H1 (cell line): ENCODE results near the gene ARID1B.

Experiments
- CHD1 ChIP-seq: IDR thresholded peaks from 2 replicates; pipeline ENCODE4 v1.6.1; 2012; ENCODE audit warnings: low read depth, low read length, improper control_type of control experiment
- HDAC2 ChIP-seq, 2 experiments: fragments of 300-600 bp in 1 of 2; sonication (generic) in 1 of 2; IDR thresholded peaks; 2 replicates each; pipeline ENCODE4 v1.6.1; 2011 to 2012; ENCODE audit warnings: low read depth in 2 of 2, low read length in 2 of 2, mild to moderate bottlenecking in 2 of 2, moderate library complexity in 2 of 2, borderline replicate concordance in 1 of 2, inconsistent platforms in 1 of 2
- JUND ChIP-seq: IDR thresholded peaks from 2 replicates; pipeline ENCODE4 v1.6.1; 2011; ENCODE audit warnings: mild to moderate bottlenecking, improper control_type of control experiment, low read length
- POLR2A ChIP-seq, 2 experiments: IDR thresholded peaks; 1 replicate in 1 of 2; 2 replicates in 1 of 2; pipeline ENCODE4 v1.6.1; 2011; ENCODE audit warnings: low read depth in 2 of 2, low read length in 2 of 2, mild to moderate bottlenecking in 2 of 2; ENCODE audit errors: control extremely low read depth in 1 of 2
- POLR2AphosphoS5 ChIP-seq: IDR thresholded peaks from 2 replicates; pipeline ENCODE4 v1.6.1; 2011; ENCODE audit warnings: low read depth, low read length
- SP2 ChIP-seq: IDR thresholded peaks from 2 replicates; pipeline ENCODE4 v1.6.1; 2012; ENCODE audit warnings: mild to moderate bottlenecking, low read length, inconsistent platforms
- TAF1 ChIP-seq: IDR thresholded peaks from 2 replicates; pipeline ENCODE4 v1.6.1; 2011; ENCODE audit warnings: mild to moderate bottlenecking, low read depth, low read length
- TAF7 ChIP-seq: optimal IDR thresholded peaks from 2 replicates; pipeline ENCODE3; 2011; ENCODE audit warnings: low read depth, mild to moderate bottlenecking, inconsistent platforms, low read length, moderate library complexity, borderline replicate concordance
- ZNF274 ChIP-seq: IDR thresholded peaks from 2 replicates; pipeline ENCODE4 v1.7.0; 2012; ENCODE audit warnings: low read length, borderline replicate concordance; ENCODE audit errors: extremely low read depth
- TF ChIP-seq, protein P1 (sequence below), 3 experiments: IDR thresholded peaks; 1 replicate in 2 of 3; 2 replicates in 1 of 3; pipeline versions ENCODE4 v1.5.1 to v1.6.1; 2011; ENCODE audit warnings: low read length in 3 of 3, mild to moderate bottlenecking in 3 of 3, inconsistent platforms in 2 of 3, low read depth in 1 of 3, moderate library complexity in 1 of 3; ENCODE audit not compliant: insufficient read depth in 1 of 3; ENCODE audit errors: control extremely low read depth in 1 of 3
- TF ChIP-seq, protein P2 (sequence below): IDR thresholded peaks from 2 replicates; pipeline ENCODE4 v1.6.1; 2011; ENCODE audit warnings: low read length, improper control_type of control experiment

DNA sequence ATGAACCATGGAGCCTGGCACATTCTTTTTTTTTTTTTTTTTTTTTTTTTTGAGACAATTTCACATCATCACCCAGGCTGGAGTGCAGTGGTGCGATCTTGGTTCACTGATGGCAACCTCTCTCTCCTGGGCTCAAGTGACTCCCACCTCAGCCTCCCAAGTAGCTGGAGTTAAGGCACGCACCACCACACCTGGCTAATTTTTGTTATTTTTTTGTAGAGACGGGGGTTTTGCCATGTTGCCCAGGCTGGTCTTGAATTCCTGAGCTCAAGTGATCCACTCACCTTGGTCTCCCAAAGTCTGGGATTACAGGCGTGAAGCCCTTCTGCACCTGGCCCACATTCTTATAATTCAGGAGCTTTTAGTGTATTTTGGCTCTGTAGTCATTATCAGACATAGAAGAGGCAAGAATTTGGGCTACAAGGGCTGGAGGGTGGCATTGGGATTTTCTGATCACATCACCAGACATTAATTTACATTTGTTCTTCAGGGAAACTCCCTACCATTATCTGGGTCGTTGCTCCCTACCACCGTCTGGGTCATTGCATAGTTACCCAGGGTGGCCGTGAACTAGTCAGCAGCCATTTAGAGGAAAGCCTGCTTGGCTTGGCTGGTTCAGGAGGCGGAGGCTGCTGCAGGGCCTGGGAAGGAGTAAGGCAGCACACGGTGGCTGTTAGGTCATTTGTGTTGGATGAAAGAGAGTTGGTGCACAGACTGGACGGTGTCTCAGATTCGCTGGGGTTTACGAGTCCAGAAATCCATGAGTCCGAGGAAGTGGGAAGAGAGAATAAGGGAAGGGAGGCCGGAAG is 17.6 kb downstream of the ARID1B start:
- TF ChIP-seq TAF7 = no peak
- TF ChIP-seq, protein P1, sequence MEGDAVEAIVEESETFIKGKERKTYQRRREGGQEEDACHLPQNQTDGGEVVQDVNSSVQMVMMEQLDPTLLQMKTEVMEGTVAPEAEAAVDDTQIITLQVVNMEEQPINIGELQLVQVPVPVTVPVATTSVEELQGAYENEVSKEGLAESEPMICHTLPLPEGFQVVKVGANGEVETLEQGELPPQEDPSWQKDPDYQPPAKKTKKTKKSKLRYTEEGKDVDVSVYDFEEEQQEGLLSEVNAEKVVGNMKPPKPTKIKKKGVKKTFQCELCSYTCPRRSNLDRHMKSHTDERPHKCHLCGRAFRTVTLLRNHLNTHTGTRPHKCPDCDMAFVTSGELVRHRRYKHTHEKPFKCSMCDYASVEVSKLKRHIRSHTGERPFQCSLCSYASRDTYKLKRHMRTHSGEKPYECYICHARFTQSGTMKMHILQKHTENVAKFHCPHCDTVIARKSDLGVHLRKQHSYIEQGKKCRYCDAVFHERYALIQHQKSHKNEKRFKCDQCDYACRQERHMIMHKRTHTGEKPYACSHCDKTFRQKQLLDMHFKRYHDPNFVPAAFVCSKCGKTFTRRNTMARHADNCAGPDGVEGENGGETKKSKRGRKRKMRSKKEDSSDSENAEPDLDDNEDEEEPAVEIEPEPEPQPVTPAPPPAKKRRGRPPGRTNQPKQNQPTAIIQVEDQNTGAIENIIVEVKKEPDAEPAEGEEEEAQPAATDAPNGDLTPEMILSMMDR (IDR thresholded peaks at IDR 0.05; ENCODE audit: control extremely low read depth in 1 of 3, insufficient read depth in 1 of 3, low read depth in 1 of 3, low read length in 3 of 3) = no peak
- TF ChIP-seq POLR2AphosphoS5 = no peak
- TF ChIP-seq CHD1 = no peak
- no peak for TF ChIP-seq JUND
- TF ChIP-seq HDAC2 (IDR thresholded peaks at IDR 0.05; ENCODE audit: borderline replicate concordance in 1 of 2, low read depth in 2 of 2, low read length in 2 of 2) = no peak
- TF ChIP-seq, protein P2, sequence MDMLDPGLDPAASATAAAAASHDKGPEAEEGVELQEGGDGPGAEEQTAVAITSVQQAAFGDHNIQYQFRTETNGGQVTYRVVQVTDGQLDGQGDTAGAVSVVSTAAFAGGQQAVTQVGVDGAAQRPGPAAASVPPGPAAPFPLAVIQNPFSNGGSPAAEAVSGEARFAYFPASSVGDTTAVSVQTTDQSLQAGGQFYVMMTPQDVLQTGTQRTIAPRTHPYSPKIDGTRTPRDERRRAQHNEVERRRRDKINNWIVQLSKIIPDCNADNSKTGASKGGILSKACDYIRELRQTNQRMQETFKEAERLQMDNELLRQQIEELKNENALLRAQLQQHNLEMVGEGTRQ = no peak
- TF ChIP-seq POLR2A (IDR thresholded peaks at IDR 0.05; ENCODE audit: control extremely low read depth in 1 of 2, low read depth in 2 of 2, low read length in 2 of 2) = no peak
- no peak for TF ChIP-seq SP2
- no peak for TF ChIP-seq ZNF274
- TF ChIP-seq TAF1 = no peak
